Activated T-cell treated with anti-CD3 and anti-CD28 coated beads, Interleukin-2, amount 50 U/mL, for 72 hours (primary cell): Measurements from ENCODE around the gene TNFAIP8. TPM values are rescaled to one million over a fixed set of nuclear protein-coding genes. Genes with fewer than 3 reads are reported as not detected.

Source experiments
- ATAC-seq, 2 donors: fragments of 150-1000 bp; cut with Tn5 transposase; replicated peaks in 1 of 2; 2 replicates each; pipeline ENCODE4 v1.10.0; 2021; ENCODE audit warnings: moderate library complexity in 2 of 2, mild to moderate bottlenecking in 1 of 2
- DNase-seq, 2 donors: peaks; one replicate each; pipeline ENCODE4 v3.0.0; 2021 to 2022; ENCODE audit warnings: mixed read lengths in 1 of 2
- H3K27ac Mint-ChIP-seq: one replicate; pipeline ENCODE4 v1.8.0; 2022; ENCODE audit warnings: mild to moderate bottlenecking, moderate library complexity, mixed read lengths
- H3K27me3 Mint-ChIP-seq: one replicate; pipeline ENCODE4 v1.8.0; 2022; ENCODE audit warnings: low read depth, mixed read lengths
- H3K36me3 Mint-ChIP-seq, 2 donors: one replicate each; pipeline ENCODE4 v1.8.0; 2022; ENCODE audit warnings: mixed read lengths in 2 of 2, mild to moderate bottlenecking in 1 of 2; ENCODE audit not compliant: insufficient read depth in 2 of 2
- H3K4me1 Mint-ChIP-seq: one replicate; pipeline ENCODE4 v1.8.0; 2022; ENCODE audit warnings: low read depth, mixed read lengths
- H3K4me3 Mint-ChIP-seq, 2 donors: one replicate each; pipeline ENCODE4 v1.8.0; 2022; ENCODE audit warnings: mild to moderate bottlenecking in 2 of 2, mixed read lengths in 2 of 2, moderate library complexity in 2 of 2
- H3K9me3 Mint-ChIP-seq, 2 donors: one replicate each; pipeline ENCODE4 v1.8.0; 2022; ENCODE audit warnings: mixed read lengths in 2 of 2
- total RNA-seq, 2 donors: library from RNA; stranded (reverse); gene quantifications; one replicate each; pipeline ENCODE4 v1.2.3, GENCODE V29; 2022

TNFAIP8 gene
- total RNA-seq, 2 donors from 2014 or later: 117 to 137 TPM

DNA sequence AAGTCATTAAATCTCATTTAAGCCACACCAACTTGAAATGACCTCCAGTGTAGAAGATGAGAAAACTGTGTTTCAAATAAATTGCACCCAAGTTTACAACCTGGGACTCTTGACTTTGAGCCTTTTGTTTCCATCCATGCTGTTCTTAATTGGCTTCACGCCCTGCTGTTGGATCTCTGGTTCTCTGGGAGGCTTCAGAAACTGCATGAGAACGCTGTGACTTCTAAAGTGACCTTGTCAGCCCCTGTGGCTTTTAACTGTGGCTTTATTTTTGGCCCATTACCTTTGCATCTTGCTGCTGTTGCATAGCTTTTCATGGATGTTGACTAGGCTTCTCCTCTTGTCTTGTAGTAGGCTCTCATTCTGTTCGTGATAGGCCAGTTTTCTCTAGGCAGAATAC is 29.3 kb downstream of the TNFAIP8 start:
- peaks cover 100% of the 10 kb centered on the region for H3K4me1 Mint-ChIP-seq
- H3K4me3 Mint-ChIP-seq: peak overlapping the region; percentile 32 to 41
- H3K36me3 Mint-ChIP-seq: peaks cover 13 to 19% of the 10 kb centered on the region in 2 donors
- peak overlapping the region; percentile 89 for H3K27ac Mint-ChIP-seq
- DNase-seq (no peak), ATAC-seq (no peak)
- no peaks in the 10 kb centered on the region for H3K9me3 Mint-ChIP-seq
- H3K27me3 Mint-ChIP-seq: no peaks in the 10 kb centered on the region

DNA sequence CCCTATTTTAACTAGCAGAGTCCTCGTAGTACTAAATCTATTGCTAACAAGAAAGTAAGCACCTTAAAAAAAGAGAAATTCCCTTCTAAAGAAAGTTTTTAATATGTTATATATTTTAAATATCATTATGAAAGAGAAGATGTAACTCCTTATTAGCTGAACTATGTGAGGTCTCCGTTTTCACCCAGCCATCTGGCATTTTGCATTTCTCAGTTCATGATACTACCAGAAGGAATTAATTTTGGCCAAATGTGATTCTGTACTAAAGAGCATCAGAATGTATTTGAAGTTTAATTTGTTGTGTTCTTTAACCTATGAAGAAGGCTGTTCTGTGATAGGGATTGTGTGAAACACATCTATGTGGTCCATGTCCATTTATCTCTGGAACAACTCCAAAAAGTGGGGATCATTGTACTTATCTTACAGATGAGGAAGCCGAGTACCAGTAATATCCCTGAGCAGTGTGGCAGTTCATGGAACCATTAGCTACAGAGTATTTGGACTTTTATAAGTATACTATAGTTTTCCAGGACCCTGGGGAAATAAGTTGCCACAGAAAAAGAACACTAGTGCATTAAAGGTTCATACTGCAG is 29.8 kb downstream of the TNFAIP8 start:
- Mint-ChIP-seq H3K9me3 (no peaks in the 10 kb centered on the region), H3K36me3 (peaks cover 13 to 18% of the 10 kb centered on the region in 2 donors), H3K27ac (peak overlapping the region; percentile 89), H3K4me3 (peak overlapping the region; percentile 41 to 54), H3K4me1 (peaks cover 100% of the 10 kb centered on the region), H3K27me3 (no peaks in the 10 kb centered on the region)
- DNase-seq: no peak
- no peak for ATAC-seq

GRCh38 chr5:119386596-119387344 is 31.0 kb downstream of the TNFAIP8 start:
- H3K4me1 Mint-ChIP-seq: peaks cover 100% of the 10 kb centered on the region
- peak overlapping the region in 1 of 2 donors; percentile 10 for H3K4me3 Mint-ChIP-seq
- ATAC-seq: no peak
- H3K36me3 Mint-ChIP-seq: peaks cover 12 to 21% of the 10 kb centered on the region in 2 donors
- H3K27ac Mint-ChIP-seq: peak overlapping the region; percentile 89
- no peak for DNase-seq
- no peaks in the 10 kb centered on the region for H3K9me3 Mint-ChIP-seq
- H3K27me3 Mint-ChIP-seq: no peaks in the 10 kb centered on the region

- Mint-ChIP-seq H3K27ac (peak overlapping the region; percentile 92), H3K36me3 (peaks cover 15 to 30% of the 10 kb centered on the region in 2 donors), H3K4me3 (peak overlapping the region; percentile 37 to 57), H3K27me3 (no peaks in the 10 kb centered on the region), H3K4me1 (peaks cover 100% of the 10 kb centered on the region), H3K9me3 (no peaks in the 10 kb centered on the region)
- ATAC-seq: no peak
- no peak for DNase-seq
Measured at GRCh38 chr5:119387945-119388618, 32.3 kb downstream of the TNFAIP8 start.

- no peak for ATAC-seq
- Mint-ChIP-seq H3K27me3 (no peaks in the 10 kb centered on the region), H3K4me3 (peak overlapping the region; percentile 9 to 53), H3K9me3 (no peaks in the 10 kb centered on the region), H3K4me1 (peaks cover 100% of the 10 kb centered on the region), H3K36me3 (peaks cover 16 to 33% of the 10 kb centered on the region in 2 donors), H3K27ac (peak overlapping the region; percentile 92)
- DNase-seq: no peak
Measured at GRCh38 chr5:119388619-119389190, 32.9 kb downstream of the TNFAIP8 start.

DNA sequence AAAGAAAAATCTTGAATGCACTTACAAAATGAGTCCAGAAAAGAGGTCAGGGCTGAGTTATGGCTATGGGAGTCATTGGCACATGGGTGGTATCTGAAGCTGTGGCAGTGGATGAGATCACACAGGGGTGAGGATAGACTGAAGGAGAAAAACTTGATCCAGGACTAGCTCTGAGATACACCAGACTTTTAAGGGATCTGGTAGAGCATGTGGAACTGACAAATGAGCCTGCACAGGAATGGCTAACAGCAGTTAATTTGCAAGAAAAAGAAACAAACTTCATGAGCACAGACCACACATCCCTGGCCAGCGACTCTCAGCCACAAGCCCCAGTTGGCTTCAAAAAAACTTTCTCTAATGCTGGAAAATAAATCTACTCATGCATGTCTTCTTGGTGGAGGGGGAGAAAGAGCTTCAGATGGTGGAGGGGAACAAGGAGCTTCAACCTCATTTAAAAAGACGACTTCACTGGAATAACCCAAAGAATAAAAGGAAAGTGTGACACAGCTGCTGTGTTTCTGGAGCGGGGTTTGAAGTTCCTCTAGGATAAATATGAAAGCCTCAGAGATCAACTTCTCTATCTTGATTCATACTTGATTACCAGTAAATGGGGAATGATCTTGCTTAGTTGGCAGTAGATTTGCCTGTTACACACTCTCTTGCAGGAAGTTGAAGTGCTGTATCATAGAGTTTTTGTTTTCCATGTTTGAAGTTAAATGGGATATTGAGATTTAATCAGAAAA is 33.6 kb downstream of the TNFAIP8 start:
- Mint-ChIP-seq H3K9me3 (no peaks in the 10 kb centered on the region), H3K4me1 (peaks cover 100% of the 10 kb centered on the region), H3K36me3 (peaks cover 16 to 35% of the 10 kb centered on the region in 2 donors), H3K4me3 (peak overlapping the region; percentile 9 to 53), H3K27me3 (no peaks in the 10 kb centered on the region), H3K27ac (peak overlapping the region; percentile 82)
- ATAC-seq: peak in 1 of 2 donors; percentile 44
- DNase-seq: no peak

- Mint-ChIP-seq H3K36me3 (peaks cover 19 to 42% of the 10 kb centered on the region in 2 donors), H3K4me1 (peaks cover 100% of the 10 kb centered on the region), H3K27me3 (no peaks in the 10 kb centered on the region), H3K27ac (peak overlapping the region; percentile 66), H3K4me3 (no peak overlapping the region), H3K9me3 (no peaks in the 10 kb centered on the region)
- ATAC-seq: no peak
- DNase-seq: no peak
Measured at GRCh38 chr5:119390404-119390803, 34.6 kb downstream of the TNFAIP8 start.

GRCh38 chr5:119393201-119393691 is 37.4 kb downstream of the TNFAIP8 start:
- Mint-ChIP-seq H3K4me3 (peak overlapping the region; percentile 1 to 85), H3K9me3 (no peaks in the 10 kb centered on the region), H3K4me1 (peaks cover 100% of the 10 kb centered on the region), H3K27me3 (no peaks in the 10 kb centered on the region), H3K27ac (peak overlapping the region; percentile 99), H3K36me3 (peaks cover 21 to 41% of the 10 kb centered on the region in 2 donors)
- ATAC-seq (no peak), DNase-seq (no peak)

DNA sequence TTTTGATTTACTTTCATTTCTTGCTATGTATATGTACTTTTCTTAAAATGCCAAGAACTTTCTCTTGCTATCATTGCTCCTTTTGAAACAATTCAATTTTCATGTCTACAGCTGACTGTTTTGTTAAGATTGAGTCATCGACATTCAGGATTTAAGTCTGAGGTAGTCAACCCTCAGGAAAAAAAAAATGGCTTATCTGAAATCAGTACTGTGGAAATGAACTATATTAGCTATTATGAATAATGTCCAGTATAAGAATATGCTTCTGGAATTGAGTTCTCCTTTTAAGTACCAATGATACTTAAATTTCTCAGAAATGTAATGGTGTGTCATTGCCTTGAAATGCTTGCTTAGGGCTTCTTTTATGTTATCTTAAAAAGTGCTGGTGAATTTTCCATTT is 37.9 kb downstream of the TNFAIP8 start:
- Mint-ChIP-seq H3K27me3 (no peaks in the 10 kb centered on the region), H3K36me3 (peaks cover 21 to 41% of the 10 kb centered on the region in 2 donors), H3K4me3 (peak overlapping the region; percentile 63 to 85), H3K27ac (peak overlapping the region; percentile 99), H3K9me3 (no peaks in the 10 kb centered on the region), H3K4me1 (peaks cover 100% of the 10 kb centered on the region)
- ATAC-seq: peak in 1 of 2 donors; percentile 15
- no peak for DNase-seq

DNA sequence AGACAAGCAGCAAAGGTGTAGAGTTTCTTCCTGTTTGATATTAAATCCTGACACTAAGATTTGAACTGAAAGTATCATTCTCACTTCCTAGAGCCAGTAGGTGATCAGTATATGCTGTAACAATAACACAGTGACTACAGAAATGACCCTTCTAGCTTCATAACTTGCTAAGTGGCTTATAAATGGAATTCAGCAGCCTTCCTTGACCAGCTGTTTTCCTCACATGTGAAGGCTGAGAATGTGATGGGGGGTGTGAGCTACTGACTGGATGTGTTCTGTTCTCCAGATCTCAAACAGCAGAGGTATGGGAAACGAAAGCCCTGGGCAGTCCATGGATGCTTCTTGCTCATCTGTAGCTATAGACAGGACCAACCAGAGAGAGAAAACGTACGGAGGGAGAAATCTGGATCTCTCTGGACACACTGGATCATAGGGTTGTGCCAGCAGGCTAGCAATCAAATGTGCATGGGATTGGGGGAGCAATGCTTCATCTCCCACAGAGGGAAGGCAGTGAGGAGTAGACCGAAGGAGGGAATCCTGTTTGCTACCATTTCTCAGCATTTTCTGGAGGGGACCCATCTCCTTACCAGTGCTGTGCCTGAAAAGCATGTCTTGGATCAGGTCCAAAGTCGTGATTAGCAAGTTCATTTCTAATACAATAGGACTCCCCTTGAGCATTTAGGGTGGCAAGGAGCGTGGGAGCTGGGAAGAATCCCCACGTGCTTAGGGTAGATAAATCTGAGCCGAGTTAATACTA is 39.4 kb downstream of the TNFAIP8 start:
- peak overlapping the region; percentile 57 to 85 for H3K4me3 Mint-ChIP-seq
- peak overlapping the region; percentile 98 for H3K27ac Mint-ChIP-seq
- H3K36me3 Mint-ChIP-seq: peaks cover 12 to 36% of the 10 kb centered on the region in 2 donors
- no peaks in the 10 kb centered on the region for H3K9me3 Mint-ChIP-seq
- ATAC-seq: peak; percentile 24 to 45
- DNase-seq: no peak
- H3K27me3 Mint-ChIP-seq: no peaks in the 10 kb centered on the region
- H3K4me1 Mint-ChIP-seq: peaks cover 100% of the 10 kb centered on the region

- Mint-ChIP-seq H3K27ac (peak overlapping the region; percentile 98), H3K4me1 (peaks cover 91% of the 10 kb centered on the region), H3K36me3 (peaks cover 12 to 34% of the 10 kb centered on the region in 2 donors), H3K9me3 (no peaks in the 10 kb centered on the region), H3K27me3 (no peaks in the 10 kb centered on the region), H3K4me3 (peak overlapping the region; percentile 57 to 85)
- DNase-seq: peak; percentile 28 to 38
- peak; percentile 36 to 38 for ATAC-seq
Measured at GRCh38 chr5:119396030-119396664, 40.3 kb downstream of the TNFAIP8 start.
